Right renal pelvis (tissue), 4 donors: ENCODE measurements around the gene ABCC1. TPM values are rescaled to one million over a fixed set of nuclear protein-coding genes. Genes with fewer than 3 reads are reported as not detected.

Source experiments
- polyA plus RNA-seq, 4 donors: library from polyadenylated mRNA; unstranded; fragments of 120-200 nt; gene quantifications; one replicate each; pipeline ENCODE4 v1.2.1, GENCODE V29; 2013; ENCODE audit not compliant: insufficient read length in 4 of 4

ABCC1 gene
- polyA plus RNA-seq, 4 donors = 23.0 to 25.8 (median 24.6) TPM

Other genes with a start within 250 kb of the ABCC1 start
- gene MYH11, start 92.6 kb upstream of the ABCC1 start, polyA plus RNA-seq = 10 to 100 TPM; 11.8 to 16.1 (median 13.7) TPM
- 10 to 100 TPM; 36.1 to 51.3 (median 44.9) TPM for gene CEP20, start 61.0 kb upstream of the ABCC1 start, polyA plus RNA-seq